GM19372 (cell line): Measurements from ENCODE around the gene ATP2A1.
A peak's percentile ranks its signal among the peaks of the same experiment; 100 is the strongest.
"Not testable (repeated sequence)": the region's sequence is repeated elsewhere in the genome, so short reads cannot be mapped to it uniquely, and the experiment has no call there.

ENCODE experiments used
- ATAC-seq: cut with Tn5 transposase; IDR thresholded peaks from one replicate; pipeline ENCODE4 v1.9.1; 2021; ENCODE audit warnings: mild to moderate bottlenecking, low read depth, moderate library complexity; ENCODE audit not compliant: unreplicated experiment

Gene ATP2A1

GRCh38 chr16:28932339-28933141, 54.3 kb downstream of the ATP2A1 start:
- no peak for ATAC-seq

GRCh38 chr16:28933171-28933570, 54.9 kb downstream of the ATP2A1 start:
- no peak for ATAC-seq

DNA sequence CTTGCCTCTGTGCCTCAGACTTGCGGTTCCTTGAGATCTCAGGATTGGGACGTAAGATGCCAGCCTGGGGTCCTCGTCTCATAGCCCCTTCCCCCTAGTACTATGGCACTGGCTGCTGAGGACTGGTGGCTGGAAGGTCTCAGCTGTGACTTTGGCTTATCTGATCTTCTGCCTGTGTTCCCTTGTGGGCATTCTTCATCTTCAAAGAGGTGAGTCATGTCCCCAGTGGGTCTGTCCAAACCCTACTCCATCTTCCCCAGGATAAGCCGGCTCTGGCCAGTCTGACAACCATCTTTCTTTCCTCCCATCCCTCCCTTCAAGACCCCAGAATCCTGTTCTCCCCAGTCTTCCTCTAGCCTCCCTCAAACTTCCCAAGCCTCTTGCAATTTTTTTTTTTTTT, 57.1 kb downstream of the ATP2A1 start:
- ATAC-seq = no peak

GRCh38 chr16:28935924-28936783, 57.9 kb downstream of the ATP2A1 start:
- ATAC-seq = no peak

DNA sequence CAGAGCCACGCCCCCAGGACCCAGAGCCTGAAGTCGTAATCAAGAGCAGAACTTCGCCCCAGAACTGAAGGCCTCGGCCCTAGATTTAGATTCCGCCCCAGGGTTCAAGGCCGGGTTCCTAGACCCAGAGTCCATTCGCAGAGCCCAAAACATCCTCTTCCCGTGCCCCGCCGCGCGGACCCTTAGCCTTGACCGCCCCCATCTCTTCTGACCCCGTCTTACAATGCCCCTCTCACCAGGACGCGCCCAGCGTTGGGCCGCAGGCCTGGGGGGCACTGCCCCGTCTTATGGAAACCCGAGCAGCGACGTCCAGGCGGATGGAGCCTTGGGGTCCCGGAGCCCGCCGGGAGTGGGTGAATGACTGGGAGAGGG, 58.5 kb downstream of the ATP2A1 start:
- no peak for ATAC-seq

DNA sequence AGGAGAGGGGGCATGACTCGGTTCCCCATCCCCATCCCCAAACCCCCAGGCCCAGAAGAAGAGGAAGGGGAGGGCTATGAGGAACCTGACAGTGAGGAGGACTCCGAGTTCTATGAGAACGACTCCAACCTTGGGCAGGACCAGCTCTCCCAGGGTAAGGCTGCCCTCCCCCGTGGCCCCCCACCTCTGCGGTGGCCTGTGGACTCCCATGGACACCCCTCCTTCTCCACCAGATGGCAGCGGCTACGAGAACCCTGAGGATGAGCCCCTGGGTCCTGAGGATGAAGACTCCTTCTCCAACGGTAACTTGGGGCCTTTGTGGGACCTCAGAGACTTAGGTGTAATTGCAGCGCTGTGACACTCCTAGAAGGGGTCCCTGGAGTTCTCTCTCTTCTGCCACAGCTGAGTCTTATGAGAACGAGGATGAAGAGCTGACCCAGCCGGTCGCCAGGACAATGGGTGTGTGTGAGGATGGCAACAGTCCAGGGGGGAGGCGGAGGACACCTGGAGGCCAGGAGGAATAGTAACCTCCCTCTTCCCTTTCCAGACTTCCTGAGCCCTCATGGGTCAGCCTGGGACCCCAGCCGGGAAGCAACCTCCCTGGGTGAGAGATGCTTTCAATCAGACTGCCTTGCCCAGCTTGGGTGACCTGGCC, 59.1 kb downstream of the ATP2A1 start:
- ATAC-seq = no peak

- ATAC-seq = no peak
Measured at GRCh38 chr16:28938721-28939120, 60.4 kb downstream of the ATP2A1 start.

GRCh38 chr16:28939825-28940224, 61.5 kb downstream of the ATP2A1 start:
- not testable (repeated sequence) for ATAC-seq

DNA sequence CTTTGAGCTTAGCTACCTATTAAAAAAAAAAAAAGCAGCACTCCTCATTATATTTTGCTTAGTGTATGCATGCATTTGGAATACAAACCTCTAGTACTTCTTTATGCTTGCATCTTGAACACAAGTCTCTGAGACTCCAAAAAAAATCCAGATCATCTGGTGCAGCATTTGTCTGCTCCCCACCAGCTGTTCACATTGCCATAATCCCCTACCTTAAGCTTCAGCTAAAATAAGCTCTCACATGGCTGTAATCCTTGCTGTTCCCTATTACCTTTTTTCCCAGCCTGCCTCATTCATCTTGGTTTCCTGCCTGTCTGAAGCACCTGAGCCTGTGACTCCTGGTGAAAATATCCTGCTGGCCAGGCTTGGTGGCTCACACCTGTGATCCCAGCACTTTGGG, 65.0 kb downstream of the ATP2A1 start:
- ATAC-seq = no peak

DNA sequence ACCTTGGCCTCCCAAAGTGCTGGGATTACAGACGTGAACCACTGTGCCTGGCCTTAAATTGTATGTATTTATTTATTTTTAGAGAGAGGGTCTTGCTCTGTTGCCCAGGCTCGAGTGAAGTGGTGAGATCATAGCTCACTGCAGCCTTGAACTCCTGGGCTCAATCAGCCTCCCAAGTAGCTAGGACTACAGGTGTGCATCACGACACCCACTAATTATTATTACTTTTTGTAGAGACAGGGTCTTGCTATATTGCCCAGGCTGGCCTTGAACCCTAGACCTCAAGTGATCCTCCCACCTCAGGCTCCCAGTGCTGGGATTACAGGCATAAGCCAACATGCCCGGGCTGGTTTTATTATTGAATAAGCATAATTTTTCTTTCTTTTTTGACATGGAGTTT, 68.4 kb downstream of the ATP2A1 start:
- ATAC-seq = no peak

- peak; percentile 97 for ATAC-seq
Measured at GRCh38 chr16:28950648-28951409, 72.5 kb downstream of the ATP2A1 start, which contains the start of gene NFATC2IP. TSS of gene NFATC2IP (plus strand) at chr16:28950937. CDS start at chr16:28951012, 75 bp downstream.

GRCh38 chr16:28951410-28951943, 73.2 kb downstream of the ATP2A1 start:
- ATAC-seq = no peak
